Activated CD4-positive, alpha-beta T cell treated with anti-CD3 and anti-CD28 coated beads, Interleukin-2, Interleukin-4, amounts not matched to agents 100 ng/mL and 50 ng/mL, durations not matched to agents 16 hours and 8 hours (primary cell): ENCODE data around the gene DCBLD1.

ENCODE experiments used
- DNase-seq: peaks from one replicate; pipeline ENCODE4 v3.0.0-alpha.2; 2020; ENCODE audit warnings: low spot score

Gene DCBLD1

DNA sequence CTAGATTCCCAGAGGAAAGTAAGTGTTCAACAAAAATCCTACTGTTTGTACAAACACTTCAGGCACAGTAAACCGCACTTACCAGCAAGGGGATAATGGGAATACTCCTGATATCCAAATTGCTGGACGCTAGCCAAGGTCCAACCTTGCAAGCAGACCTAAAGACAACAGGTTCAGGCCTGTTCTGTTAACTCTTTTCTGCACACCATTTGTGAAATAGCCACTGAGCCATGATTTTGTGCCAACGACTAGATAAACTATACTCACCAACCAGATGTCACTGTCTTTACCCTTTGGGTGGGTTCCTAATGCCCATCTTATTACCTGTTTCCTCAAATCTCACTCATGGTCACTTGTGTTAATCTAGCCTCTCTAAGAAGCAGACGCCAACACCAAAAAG is 76.3 kb downstream of the DCBLD1 start:
- no peak for DNase-seq

GRCh38 chr6:117559299-117559698 is 76.8 kb downstream of the DCBLD1 start:
- DNase-seq: no peak

- no peak for DNase-seq
Observed at GRCh38 chr6:117561128-117561527, 78.7 kb downstream of the DCBLD1 start.

DNA sequence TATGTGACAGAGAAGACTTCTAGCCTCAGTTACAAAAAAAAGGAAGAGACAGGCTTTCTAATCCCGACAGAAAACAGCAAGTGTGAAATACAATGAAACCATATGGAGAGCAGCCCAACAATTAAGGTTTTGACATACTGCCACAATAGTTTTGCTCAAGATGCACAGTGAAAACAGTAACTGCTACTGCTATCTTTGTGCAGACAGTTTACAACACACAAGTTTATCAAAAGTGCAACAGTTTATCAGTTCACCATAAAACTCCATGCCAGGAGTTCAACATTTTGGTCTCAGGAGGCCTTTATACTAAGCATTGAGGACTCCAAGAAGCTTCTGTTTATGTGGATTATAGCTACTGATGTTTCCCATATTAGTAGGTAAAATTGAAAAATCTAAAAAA is 82.2 kb downstream of the DCBLD1 start:
- DNase-seq: no peak

DNA sequence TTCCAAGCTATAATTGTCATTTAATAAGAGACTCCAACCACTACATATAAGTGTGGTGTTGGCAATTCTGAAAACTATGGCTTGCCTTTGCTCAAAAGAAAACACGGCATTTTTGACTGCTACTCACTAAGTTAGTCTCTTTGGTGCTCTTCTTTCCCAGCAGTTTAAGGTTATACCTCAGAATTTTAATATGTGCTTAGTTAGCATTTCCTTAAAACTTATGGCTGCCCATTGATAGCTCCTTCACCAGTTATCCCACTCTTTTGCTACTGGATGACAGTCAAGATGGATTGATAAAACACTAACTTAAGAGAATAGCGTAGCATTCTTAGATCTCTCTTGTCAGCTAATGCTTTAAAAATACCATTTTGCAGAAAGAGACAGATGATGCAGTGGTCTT is 85.8 kb downstream of the DCBLD1 start:
- DNase-seq: no peak

GRCh38 chr6:117568831-117569410 is 86.4 kb downstream of the DCBLD1 start:
- DNase-seq: peak; percentile 53

DNA sequence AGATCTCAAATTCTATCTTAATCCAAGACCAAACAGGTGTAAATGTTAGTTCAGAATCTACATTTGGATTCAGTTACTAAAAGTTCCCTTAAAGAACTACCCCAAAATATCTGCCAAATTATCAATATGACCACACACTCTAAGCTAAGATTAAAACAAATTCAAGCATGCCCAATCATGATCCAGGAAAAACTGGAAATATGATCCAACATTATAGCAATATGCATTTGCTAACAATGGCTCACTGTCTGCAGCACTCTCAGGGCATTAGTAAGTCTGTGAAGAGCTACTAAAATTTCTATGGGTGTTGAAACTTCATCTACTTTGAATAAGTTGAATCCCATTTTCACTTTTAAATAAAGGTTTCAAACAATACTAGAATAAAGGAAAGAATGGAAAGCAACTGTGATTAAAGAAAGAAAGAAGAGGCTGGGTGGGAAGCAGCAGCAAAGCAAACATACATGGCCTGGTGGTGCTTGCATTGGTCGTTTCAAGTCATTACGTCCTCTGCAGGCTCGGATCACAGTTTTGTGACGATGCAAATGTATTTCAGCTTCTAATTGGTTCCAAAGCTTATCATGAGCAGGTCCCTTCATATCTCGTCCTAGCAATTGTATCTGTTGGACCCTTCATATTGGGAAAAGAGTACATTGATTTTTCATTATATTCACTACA is 90.7 kb downstream of the DCBLD1 start:
- DNase-seq: no peak

GRCh38 chr6:117574198-117574597 is 91.7 kb downstream of the DCBLD1 start:
- no peak for DNase-seq

DNA sequence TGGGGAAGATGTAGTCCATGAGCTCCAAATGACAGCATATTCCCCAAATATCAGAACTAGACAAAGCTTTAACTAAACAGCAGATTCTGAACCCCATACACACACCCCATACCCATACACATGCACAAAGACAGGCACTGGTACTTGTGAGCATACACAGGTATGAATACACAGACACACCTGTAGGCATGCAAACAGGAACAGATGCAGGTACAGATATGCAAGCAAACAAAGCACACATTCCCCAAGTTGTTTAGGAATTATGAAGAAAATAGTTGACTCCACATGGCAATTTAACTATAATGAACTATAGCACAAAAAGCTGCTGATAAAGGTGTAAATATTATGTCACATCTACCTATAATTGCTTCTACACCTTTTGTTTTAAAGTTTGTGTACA is 103.2 kb downstream of the DCBLD1 start:
- no peak for DNase-seq

DNA sequence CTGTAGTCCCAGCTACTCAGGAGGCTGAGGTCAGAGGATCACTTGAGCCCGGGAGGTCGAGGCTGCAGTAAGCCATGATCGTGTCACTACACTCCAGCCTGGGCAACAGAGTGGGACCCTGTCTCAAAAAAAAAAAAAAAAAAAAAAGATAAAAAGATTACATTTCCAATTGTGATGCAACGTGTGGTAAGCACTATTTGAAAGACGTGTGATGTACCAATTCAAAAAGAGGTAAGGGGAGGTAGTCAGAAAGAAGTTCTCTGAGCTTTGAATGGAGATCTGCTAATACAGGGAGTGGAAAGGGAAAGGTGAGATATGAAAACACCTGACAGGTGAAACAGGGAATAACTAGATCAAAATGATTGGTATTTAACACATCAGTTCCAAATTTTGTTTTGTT is 108.0 kb downstream of the DCBLD1 start:
- DNase-seq: no peak

DNA sequence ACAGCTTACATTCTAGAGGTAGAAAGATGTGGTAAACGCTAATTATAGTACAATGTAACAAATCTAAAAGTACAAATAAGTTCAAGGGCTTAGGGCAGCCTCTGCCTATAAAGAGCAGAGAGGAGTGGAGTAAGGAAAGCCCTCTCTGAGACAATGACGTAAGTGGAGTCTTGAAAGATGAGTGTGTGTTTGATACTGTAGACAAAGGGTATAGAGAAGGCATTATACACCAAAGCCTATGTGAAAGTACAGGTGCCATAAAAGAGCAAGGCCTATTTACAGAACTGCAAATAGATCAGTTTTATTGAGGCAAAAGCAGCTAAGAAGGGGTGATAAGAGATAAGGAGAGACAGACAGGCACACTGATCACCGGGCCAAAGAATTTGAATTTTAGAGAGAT is 108.9 kb downstream of the DCBLD1 start:
- no peak for DNase-seq

- DNase-seq: no peak
Observed at GRCh38 chr6:117592983-117593759, 110.7 kb downstream of the DCBLD1 start.

- DNase-seq: no peak
Observed at GRCh38 chr6:117595099-117595923, 112.8 kb downstream of the DCBLD1 start.

- DNase-seq: no peak
Observed at GRCh38 chr6:117597755-117598154, 115.3 kb downstream of the DCBLD1 start.
